Prostate gland (tissue), 2 donors: ENCODE measurements around the gene FAM163B. TPM values are rescaled to one million over a fixed set of nuclear protein-coding genes. Genes with fewer than 3 reads are reported as not detected.

ENCODE experiments used
- DNase-seq: peaks from one replicate; pipeline ENCODE4 v3.0.0-alpha.2; 2019; ENCODE audit warnings: low spot score
- H3K27ac ChIP-seq, 2 donors: fragments of 200-600 bp; sonication (generic); 2 replicates each; pipeline ENCODE4 v1.5.1; 2017 to 2019
- H3K27me3 ChIP-seq: fragments of 200-600 bp; sonication (generic); replicated peaks from 2 replicates; pipeline ENCODE4 v1.5.1; 2019; ENCODE audit not compliant: insufficient read depth
- H3K36me3 ChIP-seq, 2 donors: fragments of 200-600 bp; sonication (generic); 1 replicate in 1 of 2; 2 replicates in 1 of 2; pipeline versions ENCODE4 v1.5.1 to v1.8.1; 2017 to 2019
- H3K4me1 ChIP-seq: fragments of 200-600 bp; sonication (generic); replicated peaks from 2 replicates; pipeline ENCODE4 v1.5.1; 2019
- H3K4me3 ChIP-seq, 2 donors: fragments of 200-600 bp; sonication (generic); 2 replicates each; pipeline ENCODE4 v1.5.1; 2017 to 2019
- H3K9me3 ChIP-seq: fragments of 200-600 bp; sonication (generic); 2 replicates; pipeline ENCODE4 v1.5.1; 2017
- POLR2A ChIP-seq: fragments of 450-650 bp; IDR thresholded peaks from one replicate; pipeline ENCODE4 v1.6.1; 2016; ENCODE audit warnings: antibody characterized with exemption, mild to moderate bottlenecking
- POLR2AphosphoS5 ChIP-seq: sonication (generic); formaldehyde crosslinking; IDR thresholded peaks from one replicate; pipeline ENCODE4 v1.6.1; 2017; ENCODE audit warnings: antibody characterized with exemption
- WGBS: methylation state at CpG from one replicate; pipeline ENCODE4 v1.1.5; 2018; 5-methylcytosine and 5-hydroxymethylcytosine counted together
- intact Hi-C: fragments of 100-400 bp; cut with DNase I; formaldehyde crosslinking; loops from one replicate; pipeline ENCODE4 v1.14.2; 2022
- total RNA-seq, 2 donors: library from RNA; depleted of rRNA; stranded (reverse); fragments of >200 nt; gene quantifications; one replicate each; pipeline ENCODE4 v1.1.0, GENCODE V29; 2016
- TF ChIP-seq, protein P1 (sequence below), 4 experiments: fragments of 200-600 bp in 2 of 4; fragments of 450-650 bp in 2 of 4; sonication (generic) in 2 of 4; IDR thresholded peaks; 1 replicate in 3 of 4; 2 replicates in 1 of 4; pipeline ENCODE4 v1.5.1; 2016 to 2019; ENCODE audit warnings: antibody characterized with exemption in 4 of 4, mild to moderate bottlenecking in 2 of 4, moderate library complexity in 2 of 4

Gene FAM163B
- total RNA-seq, 2 donors from 2014 or later: 0.85 TPM; not detected in 1

DNA sequence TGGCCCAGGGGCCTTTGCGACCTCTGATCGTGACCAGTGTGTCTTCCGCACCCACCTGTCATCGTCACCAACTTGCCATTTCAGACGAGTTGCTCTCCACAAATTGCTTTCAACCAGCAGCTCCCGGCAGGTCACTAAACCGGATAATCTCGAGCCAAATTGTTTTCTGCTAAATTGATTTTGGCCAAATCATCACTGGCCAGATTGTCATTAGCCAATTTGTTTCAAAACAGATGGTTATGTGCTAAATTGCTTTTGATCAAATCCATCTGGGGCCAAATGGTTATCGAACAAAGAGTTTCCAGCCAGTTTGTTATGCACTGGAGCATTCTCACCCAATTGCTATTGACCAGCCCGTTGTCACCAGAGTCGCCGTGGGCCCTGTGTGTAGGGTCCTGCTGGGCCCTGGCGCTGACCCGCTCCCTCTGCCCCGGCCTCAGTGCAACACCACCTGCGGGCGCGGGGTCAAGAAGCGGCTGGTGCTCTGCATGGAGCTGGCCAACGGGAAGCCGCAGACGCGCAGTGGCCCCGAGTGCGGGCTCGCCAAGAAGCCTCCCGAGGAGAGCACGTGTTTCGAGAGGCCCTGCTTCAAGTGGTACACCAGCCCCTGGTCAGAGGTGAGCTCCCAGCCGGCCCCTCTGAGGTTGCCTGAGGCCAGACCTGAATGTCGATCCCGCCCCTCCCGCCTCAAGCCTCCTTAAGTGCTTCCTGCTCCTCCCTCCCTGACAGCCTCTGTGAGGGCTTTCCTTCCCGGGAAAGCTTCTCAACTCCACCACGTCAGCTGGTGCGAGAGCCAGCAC, 39.1 kb downstream of the FAM163B start:
- peaks cover 10% of the 10 kb centered on the region for H3K4me1 ChIP-seq
- no peak for DNase-seq
- H3K27me3 ChIP-seq: no peaks in the 10 kb centered on the region
- H3K27ac ChIP-seq: no peak overlapping the region
- H3K4me3 ChIP-seq: no peak overlapping the region
- no peaks in the 10 kb centered on the region for H3K9me3 ChIP-seq
- TF ChIP-seq, protein P1, sequence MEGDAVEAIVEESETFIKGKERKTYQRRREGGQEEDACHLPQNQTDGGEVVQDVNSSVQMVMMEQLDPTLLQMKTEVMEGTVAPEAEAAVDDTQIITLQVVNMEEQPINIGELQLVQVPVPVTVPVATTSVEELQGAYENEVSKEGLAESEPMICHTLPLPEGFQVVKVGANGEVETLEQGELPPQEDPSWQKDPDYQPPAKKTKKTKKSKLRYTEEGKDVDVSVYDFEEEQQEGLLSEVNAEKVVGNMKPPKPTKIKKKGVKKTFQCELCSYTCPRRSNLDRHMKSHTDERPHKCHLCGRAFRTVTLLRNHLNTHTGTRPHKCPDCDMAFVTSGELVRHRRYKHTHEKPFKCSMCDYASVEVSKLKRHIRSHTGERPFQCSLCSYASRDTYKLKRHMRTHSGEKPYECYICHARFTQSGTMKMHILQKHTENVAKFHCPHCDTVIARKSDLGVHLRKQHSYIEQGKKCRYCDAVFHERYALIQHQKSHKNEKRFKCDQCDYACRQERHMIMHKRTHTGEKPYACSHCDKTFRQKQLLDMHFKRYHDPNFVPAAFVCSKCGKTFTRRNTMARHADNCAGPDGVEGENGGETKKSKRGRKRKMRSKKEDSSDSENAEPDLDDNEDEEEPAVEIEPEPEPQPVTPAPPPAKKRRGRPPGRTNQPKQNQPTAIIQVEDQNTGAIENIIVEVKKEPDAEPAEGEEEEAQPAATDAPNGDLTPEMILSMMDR (IDR thresholded peaks at IDR 0.05): no peak
- TF ChIP-seq POLR2A (no peak), POLR2AphosphoS5 (no peak)
- intact Hi-C loops: no loop called here
- no peaks in the 10 kb centered on the region for H3K36me3 ChIP-seq
- WGBS: 89% methylated on average over 36 of the region's 36 CpGs

DNA sequence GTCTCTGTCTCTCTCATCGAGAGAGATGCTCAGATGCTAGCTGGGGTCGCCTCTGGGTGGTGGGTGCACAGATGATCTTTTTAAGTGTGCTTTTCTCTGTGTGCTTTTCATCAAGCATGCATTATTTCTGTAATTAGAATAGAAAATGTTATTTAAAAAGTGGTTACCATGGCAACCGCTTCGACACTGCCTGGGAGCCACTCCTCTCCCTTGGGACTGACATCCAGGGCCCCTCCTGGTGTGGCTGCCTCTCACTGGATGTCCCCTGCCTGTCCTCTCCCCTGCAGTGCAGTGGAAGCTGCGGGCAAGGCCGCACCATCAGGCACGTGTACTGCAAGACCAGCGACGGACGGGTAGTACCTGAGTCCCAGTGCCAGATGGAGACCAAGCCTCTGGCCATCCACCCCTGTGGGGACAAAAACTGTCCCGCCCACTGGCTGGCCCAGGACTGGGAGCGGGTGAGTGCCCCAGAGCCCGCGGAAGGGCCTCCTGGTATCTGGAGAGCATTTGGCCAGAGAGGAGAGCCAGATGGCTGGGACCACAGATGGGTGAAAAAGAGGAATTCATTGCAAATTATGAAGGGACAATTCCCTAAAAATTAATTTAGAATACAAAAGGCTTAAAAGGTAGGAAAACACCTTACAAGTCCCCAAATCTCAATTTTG, 39.9 kb downstream of the FAM163B start:
- H3K4me1 ChIP-seq: peaks cover 10% of the 10 kb centered on the region
- WGBS: 94% methylated on average over 14 of the region's 14 CpGs
- H3K36me3 ChIP-seq: no peaks in the 10 kb centered on the region
- no peak overlapping the region for H3K27ac ChIP-seq
- H3K27me3 ChIP-seq: no peaks in the 10 kb centered on the region
- intact Hi-C loops: no loop called here
- TF ChIP-seq POLR2AphosphoS5 (no peak), POLR2A (no peak)
- TF ChIP-seq, protein P1 (IDR thresholded peaks at IDR 0.05): no peak
- no peaks in the 10 kb centered on the region for H3K9me3 ChIP-seq
- no peak for DNase-seq
- no peak overlapping the region for H3K4me3 ChIP-seq

DNA sequence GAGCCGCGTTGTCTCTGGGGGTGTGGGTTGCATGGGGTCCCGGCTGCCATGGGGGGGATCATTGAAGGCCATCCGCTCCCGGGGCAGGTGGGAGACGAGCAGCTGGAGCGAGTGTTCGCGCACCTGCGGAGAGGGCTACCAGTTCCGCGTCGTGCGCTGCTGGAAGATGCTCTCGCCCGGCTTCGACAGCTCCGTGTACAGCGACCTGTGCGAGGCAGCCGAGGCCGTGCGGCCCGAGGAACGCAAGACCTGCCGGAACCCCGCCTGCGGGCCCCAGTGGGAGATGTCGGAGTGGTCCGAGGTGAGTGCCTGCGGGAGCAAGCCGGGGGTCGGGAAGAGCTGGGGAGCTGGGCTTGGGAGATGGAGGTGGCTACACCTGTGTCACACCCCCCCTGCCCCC, 41.0 kb downstream of the FAM163B start:
- DNase-seq: no peak
- 90% methylated on average over 33 of the region's 33 CpGs for WGBS
- H3K9me3 ChIP-seq: no peaks in the 10 kb centered on the region
- TF ChIP-seq POLR2AphosphoS5 (no peak), POLR2A (no peak)
- TF ChIP-seq, protein P1 (IDR thresholded peaks at IDR 0.05): no peak
- intact Hi-C loops: no loop called here
- no peak overlapping the region for H3K27ac ChIP-seq
- no peak overlapping the region for H3K4me3 ChIP-seq
- peaks cover 12% of the 10 kb centered on the region for H3K4me1 ChIP-seq
- H3K27me3 ChIP-seq: no peaks in the 10 kb centered on the region
- no peaks in the 10 kb centered on the region for H3K36me3 ChIP-seq

DNA sequence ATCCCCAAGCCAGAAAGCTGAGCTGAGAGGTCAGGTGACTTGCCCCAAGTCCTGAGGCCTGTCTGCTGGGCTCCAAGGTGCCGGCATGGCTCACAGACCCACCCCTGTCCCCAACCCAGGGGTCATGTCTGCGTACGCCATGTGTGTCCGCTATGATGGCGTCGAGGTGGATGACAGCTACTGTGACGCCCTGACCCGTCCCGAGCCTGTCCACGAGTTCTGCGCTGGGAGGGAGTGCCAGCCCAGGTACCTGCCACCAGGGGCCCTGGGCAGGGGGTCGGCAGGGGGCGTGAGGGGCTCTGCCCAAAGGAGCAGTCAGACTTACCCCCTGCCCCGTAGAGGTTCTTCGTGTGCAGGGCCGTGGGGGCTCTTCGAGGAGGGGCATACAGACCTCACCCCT, 42.4 kb downstream of the FAM163B start:
- 91% methylated on average over 11 of the region's 17 CpGs for WGBS
- Histone ChIP-seq H3K4me3 (no peak overlapping the region), H3K36me3 (no peaks in the 10 kb centered on the region), H3K4me1 (peaks cover 4% of the 10 kb centered on the region), H3K9me3 (no peaks in the 10 kb centered on the region), H3K27ac (no peak overlapping the region), H3K27me3 (no peaks in the 10 kb centered on the region)
- intact Hi-C loops: no loop called here
- TF ChIP-seq, protein P1 (IDR thresholded peaks at IDR 0.05): no peak
- TF ChIP-seq POLR2AphosphoS5 (no peak), POLR2A (no peak)
- no peak for DNase-seq

DNA sequence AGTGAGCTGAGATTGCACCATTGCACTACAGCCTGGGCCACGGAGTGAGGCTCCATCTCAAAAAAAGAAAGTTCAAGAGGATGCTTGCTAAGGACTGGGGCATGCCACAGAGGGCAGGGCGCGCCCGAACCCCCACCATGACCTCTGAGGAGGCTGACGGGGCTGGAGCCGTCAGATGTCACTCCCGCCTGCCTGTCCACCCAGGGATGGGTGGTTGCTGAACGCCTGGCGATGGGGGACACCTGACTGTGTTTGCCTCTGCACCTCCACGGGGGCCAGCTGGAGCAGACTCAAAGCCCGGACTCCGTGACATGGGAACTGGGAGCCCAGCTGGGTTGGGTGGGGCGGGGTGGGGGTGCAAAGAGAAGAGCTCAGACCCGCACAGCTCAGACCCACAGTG, 42.8 kb downstream of the FAM163B start:
- 91% methylated on average over 13 of the region's 14 CpGs for WGBS
- peaks cover 4% of the 10 kb centered on the region for H3K4me1 ChIP-seq
- intact Hi-C loops: no loop called here
- no peak overlapping the region for H3K27ac ChIP-seq
- H3K36me3 ChIP-seq: no peaks in the 10 kb centered on the region
- no peaks in the 10 kb centered on the region for H3K27me3 ChIP-seq
- no peak for TF ChIP-seq POLR2AphosphoS5
- TF ChIP-seq, protein P1 (IDR thresholded peaks at IDR 0.05): no peak
- TF ChIP-seq POLR2A: no peak
- H3K4me3 ChIP-seq: no peak overlapping the region
- H3K9me3 ChIP-seq: no peaks in the 10 kb centered on the region
- no peak for DNase-seq
